Duodenal mucosa (tissue), 2 donors: ENCODE measurements around the gene OR10Z1.

ENCODE experiments used
- H3K27ac ChIP-seq: one replicate; pipeline ENCODE4 v1.7.0; 2013; ENCODE audit warnings: low read depth, low read length
- H3K27me3 ChIP-seq, 2 donors: one replicate each; pipeline ENCODE4 v1.7.0; 2013; ENCODE audit warnings: low read length in 2 of 2, control low read depth in 1 of 2; ENCODE audit not compliant: insufficient read depth in 2 of 2, control insufficient read depth in 1 of 2
- H3K36me3 ChIP-seq, 2 donors: one replicate each; pipeline ENCODE4 v1.7.0; 2013; ENCODE audit warnings: low read length in 2 of 2, control low read depth in 1 of 2; ENCODE audit not compliant: insufficient read depth in 2 of 2, control insufficient read depth in 1 of 2
- H3K4me1 ChIP-seq, 2 donors: one replicate each; pipeline ENCODE4 v1.7.0; 2013; ENCODE audit warnings: low read length in 2 of 2, control low read depth in 1 of 2; ENCODE audit not compliant: insufficient read depth in 2 of 2, control insufficient read depth in 1 of 2
- H3K4me3 ChIP-seq, 2 donors: one replicate each; pipeline ENCODE4 v1.7.0; 2013; ENCODE audit warnings: low read length in 2 of 2, low read depth in 1 of 2
- H3K9ac ChIP-seq, 2 donors: one replicate each; pipeline ENCODE4 v1.7.0; 2013; ENCODE audit warnings: low read length in 2 of 2, low read depth in 1 of 2
- H3K9me3 ChIP-seq, 2 donors: one replicate each; pipeline ENCODE4 v1.7.0; 2013; ENCODE audit warnings: low read length in 2 of 2, control low read depth in 1 of 2; ENCODE audit not compliant: control insufficient read depth in 1 of 2

Gene OR10Z1

DNA sequence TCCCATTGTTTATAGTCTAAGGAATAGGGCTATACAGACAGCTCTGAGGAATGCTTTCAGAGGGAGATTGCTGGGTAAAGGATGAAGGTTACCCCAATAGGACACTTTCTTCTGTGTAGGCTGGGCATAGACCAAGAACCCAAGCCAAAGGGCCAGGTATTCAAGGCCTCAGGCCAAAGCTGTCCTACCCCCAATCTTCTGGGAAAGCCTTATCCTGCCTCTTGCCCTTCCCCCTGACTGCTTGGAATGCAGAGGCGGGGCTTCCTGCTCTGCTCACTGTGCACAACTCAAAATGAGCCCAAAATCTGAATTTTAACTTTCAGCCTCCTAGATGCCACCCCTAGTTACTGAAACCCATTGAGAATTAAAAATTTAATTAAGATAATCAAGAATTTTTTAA lies 2.2 kb downstream of the OR10Z1 start:
- Histone ChIP-seq H3K4me1 (no peaks in the 10 kb centered on the region), H3K9ac (no peak overlapping the region), H3K27ac (no peak overlapping the region), H3K27me3 (no peaks in the 10 kb centered on the region), H3K4me3 (no peak overlapping the region), H3K36me3 (no peaks in the 10 kb centered on the region), H3K9me3 (no peaks in the 10 kb centered on the region)

DNA sequence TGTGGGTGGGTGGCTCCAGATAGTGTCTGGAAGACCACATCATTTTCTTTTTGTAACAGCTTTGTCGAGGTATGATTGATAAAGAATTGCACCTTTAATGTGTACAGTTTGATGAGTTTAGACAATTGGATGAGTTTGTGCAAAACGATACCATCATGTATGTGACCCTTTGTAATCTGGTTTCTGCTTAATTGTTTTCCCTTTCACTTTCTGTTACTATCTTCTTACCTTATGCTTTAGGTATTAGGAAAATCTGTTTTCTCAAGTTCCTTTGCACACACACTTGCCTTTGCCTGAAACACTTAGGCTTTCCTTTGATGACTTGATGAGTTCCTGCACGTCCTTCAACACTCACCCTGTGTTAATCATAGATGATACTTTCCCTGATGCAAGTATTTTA lies 6.8 kb downstream of the OR10Z1 start:
- Histone ChIP-seq H3K9ac (no peak overlapping the region), H3K27ac (no peak overlapping the region), H3K4me3 (no peak overlapping the region), H3K9me3 (no peaks in the 10 kb centered on the region), H3K27me3 (no peaks in the 10 kb centered on the region), H3K4me1 (no peaks in the 10 kb centered on the region), H3K36me3 (no peaks in the 10 kb centered on the region)

DNA sequence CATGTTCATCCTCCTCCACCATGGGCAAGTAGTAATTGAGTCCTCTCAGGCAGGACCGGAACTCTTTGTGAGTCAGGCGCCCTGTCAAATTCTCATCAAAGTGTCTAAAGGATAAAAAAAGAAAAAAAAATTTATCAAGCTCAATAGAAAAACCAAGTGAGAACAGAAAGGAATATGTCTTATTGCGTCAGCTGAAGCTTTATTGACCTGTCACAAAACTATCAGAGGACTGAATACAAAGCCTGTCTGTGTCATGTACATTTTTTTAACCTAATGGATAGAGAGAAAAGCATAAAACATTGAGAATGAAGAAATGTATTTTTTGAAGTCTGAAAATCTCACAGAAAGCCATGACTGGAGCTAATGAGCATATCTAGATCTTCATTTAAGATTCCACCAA lies 8.7 kb downstream of the OR10Z1 start:
- Histone ChIP-seq H3K9me3 (no peaks in the 10 kb centered on the region), H3K27ac (no peak overlapping the region), H3K4me3 (no peak overlapping the region), H3K27me3 (no peaks in the 10 kb centered on the region), H3K9ac (no peak overlapping the region), H3K36me3 (no peaks in the 10 kb centered on the region), H3K4me1 (no peaks in the 10 kb centered on the region)

DNA sequence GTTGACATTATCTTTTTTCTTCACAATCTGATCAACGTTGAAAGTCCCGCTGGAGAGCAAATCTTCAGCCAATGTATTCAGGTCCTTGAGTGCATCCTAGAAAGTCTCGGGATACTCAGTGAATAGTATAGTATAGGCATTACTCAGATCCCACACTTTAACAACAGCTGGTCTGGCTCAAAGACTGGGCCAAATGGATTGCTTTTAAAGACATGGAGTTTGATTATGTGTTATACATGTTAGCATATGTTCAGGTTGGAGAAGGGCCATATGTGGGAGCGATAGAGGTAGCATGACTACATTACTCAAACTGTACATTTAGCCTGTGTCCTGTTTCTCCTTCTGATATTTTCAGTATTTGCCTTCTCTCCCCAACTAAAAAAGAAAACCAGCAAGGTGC lies 33.1 kb downstream of the OR10Z1 start:
- no peaks in the 10 kb centered on the region for H3K4me1 ChIP-seq

DNA sequence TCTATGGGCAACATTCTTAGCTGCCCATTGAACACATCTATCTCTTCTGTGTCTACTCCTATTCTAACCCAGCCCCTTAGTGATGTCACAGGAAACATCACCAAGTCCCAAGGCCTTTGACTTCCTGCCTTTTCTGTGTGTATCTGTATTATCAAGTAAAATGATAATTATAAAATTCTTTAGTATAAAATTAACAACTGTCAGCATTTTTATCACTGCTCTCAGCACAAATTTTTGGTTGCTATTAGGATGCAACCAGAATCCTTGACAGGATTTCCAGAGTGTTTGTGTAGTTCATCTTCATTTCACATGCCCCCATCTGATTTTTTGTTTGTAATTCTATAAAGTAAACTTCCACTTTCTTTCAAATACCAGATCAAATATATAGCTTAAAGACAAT lies 33.8 kb downstream of the OR10Z1 start:
- Histone ChIP-seq H3K4me3 (no peak overlapping the region), H3K27me3 (no peaks in the 10 kb centered on the region), H3K9me3 (no peaks in the 10 kb centered on the region), H3K9ac (no peak overlapping the region), H3K27ac (no peak overlapping the region), H3K36me3 (no peaks in the 10 kb centered on the region), H3K4me1 (no peaks in the 10 kb centered on the region)

More for the DNA sequence above, 33.1 kb downstream of the OR10Z1 start:
- H3K27me3 ChIP-seq = no peaks in the 10 kb centered on the region
- H3K36me3 ChIP-seq = no peaks in the 10 kb centered on the region
- no peaks in the 10 kb centered on the region for H3K9me3 ChIP-seq
- H3K27ac ChIP-seq = no peak overlapping the region
- no peak overlapping the region for H3K4me3 ChIP-seq
- H3K9ac ChIP-seq = no peak overlapping the region

DNA sequence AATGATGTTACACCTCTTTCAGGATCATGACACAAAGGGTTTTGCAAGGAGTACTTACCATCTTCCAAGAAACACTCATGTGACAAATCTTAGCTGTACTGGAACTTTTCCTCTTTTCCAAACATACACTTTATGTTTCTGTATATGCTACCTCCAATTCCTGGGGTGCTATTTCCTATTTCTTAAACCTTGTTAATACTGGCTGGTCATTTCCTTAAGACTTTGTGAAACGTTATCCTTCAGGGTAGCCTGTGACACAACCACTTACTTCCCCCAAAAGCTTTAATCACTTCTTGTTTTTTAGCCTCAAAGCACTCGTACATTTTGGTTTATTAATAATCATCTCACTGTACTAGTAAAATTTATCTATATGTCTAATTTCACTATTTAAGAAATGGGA lies 39.4 kb downstream of the OR10Z1 start:
- Histone ChIP-seq H3K4me1 (no peaks in the 10 kb centered on the region), H3K27ac (no peak overlapping the region), H3K9me3 (no peaks in the 10 kb centered on the region), H3K27me3 (no peaks in the 10 kb centered on the region), H3K4me3 (no peak overlapping the region), H3K36me3 (no peaks in the 10 kb centered on the region), H3K9ac (no peak overlapping the region)

DNA sequence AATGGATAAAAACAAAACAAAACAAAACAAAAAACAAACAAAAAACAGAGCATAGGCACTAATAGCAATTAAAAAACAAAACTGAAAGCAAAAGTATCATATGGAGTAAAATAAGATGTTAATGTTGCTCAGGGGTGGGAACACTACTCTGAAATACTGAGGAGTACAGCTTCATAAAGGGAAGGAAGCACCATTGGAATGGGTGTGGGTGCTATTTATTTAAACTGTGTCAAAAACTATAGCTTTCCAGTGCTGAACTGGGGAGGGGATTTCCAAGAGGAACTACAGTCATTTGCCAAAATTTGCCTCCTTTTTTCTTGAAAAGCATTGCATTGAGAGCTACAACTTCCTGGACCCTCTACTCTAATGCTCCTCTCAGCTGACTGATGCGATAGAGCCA lies 41.4 kb downstream of the OR10Z1 start:
- H3K27ac ChIP-seq = no peak overlapping the region
- H3K27me3 ChIP-seq = no peaks in the 10 kb centered on the region
- no peak overlapping the region for H3K4me3 ChIP-seq
- H3K9ac ChIP-seq = no peak overlapping the region
- no peaks in the 10 kb centered on the region for H3K36me3 ChIP-seq
- no peaks in the 10 kb centered on the region for H3K9me3 ChIP-seq
- H3K4me1 ChIP-seq = no peaks in the 10 kb centered on the region

DNA sequence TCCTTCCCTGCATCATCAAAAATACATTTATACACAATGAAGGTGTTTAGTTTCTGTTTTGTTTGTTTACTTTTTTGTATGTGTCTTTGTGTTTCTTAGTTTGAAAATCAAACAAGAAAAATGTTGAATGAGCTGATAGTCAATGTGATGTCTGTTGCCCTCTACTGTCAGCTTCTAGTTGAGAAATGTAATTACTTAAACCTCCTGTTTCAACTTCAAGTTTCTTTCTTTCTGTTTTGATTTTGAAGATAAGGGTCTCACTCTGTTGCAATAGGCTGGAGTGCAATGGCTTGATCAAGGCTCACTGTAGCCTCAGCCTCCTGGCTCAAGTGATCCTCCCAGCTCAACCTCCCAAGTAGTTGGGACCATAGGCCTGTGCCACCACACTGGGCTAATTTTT lies 44.0 kb downstream of the OR10Z1 start:
- no peaks in the 10 kb centered on the region for H3K9me3 ChIP-seq
- H3K9ac ChIP-seq = no peak overlapping the region
- H3K4me1 ChIP-seq = no peaks in the 10 kb centered on the region
- no peak overlapping the region for H3K4me3 ChIP-seq
- H3K27ac ChIP-seq = no peak overlapping the region
- no peaks in the 10 kb centered on the region for H3K36me3 ChIP-seq
- no peaks in the 10 kb centered on the region for H3K27me3 ChIP-seq

DNA sequence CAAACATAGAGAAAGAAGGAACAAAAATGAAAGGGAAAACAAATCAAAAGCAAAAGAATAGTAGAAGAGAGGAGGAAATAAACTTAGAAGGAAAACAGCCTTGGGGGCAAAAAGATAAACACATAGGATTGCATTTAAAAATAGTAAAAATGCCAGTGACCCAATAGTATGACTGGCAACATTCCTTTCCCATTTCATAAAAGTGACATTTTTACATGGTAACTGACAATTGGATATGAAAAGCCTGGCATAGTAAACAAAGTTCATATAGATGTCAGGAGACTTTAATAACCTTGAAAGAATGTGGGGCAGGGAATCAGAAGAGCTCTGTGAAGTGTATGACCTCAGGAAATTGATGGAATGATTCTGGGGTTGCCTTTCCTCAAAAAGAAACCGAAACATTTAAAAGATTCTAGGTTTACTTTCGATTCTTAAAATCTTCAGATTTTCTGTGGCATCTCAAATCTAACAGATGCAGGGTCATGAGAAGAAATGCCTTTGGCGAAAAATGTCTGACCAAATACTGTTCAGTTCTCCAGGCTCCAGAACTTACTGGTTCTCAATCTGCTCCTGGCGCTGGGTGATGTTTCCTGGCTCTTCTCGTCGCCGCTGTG lies 47.8 kb downstream of the OR10Z1 start:
- Histone ChIP-seq H3K9ac (no peak overlapping the region), H3K36me3 (no peaks in the 10 kb centered on the region), H3K4me1 (no peaks in the 10 kb centered on the region), H3K27ac (no peak overlapping the region), H3K4me3 (no peak overlapping the region), H3K9me3 (no peaks in the 10 kb centered on the region), H3K27me3 (no peaks in the 10 kb centered on the region)

DNA sequence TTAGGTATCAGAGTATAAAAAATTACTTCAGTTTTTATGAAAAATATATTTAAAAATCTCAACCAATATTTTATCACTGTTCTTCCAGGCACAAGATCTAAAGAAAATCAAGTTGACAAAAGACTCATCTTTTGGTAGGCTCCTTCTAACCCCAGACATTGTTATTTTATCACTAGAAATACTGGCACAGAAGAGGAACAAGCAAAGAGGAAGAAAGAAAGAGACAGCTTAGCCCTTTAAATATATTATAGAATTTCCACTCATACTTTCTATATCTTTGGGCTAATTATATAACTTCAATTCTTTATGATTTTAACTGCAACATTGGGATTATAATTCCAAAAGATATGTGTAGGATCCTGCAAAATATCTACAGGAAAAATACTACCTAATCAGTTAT lies 49.0 kb downstream of the OR10Z1 start:
- no peaks in the 10 kb centered on the region for H3K4me1 ChIP-seq
- no peaks in the 10 kb centered on the region for H3K9me3 ChIP-seq
- H3K36me3 ChIP-seq = no peaks in the 10 kb centered on the region
- H3K4me3 ChIP-seq = no peak overlapping the region
- H3K27ac ChIP-seq = no peak overlapping the region
- no peak overlapping the region for H3K9ac ChIP-seq
- H3K27me3 ChIP-seq = no peaks in the 10 kb centered on the region

DNA sequence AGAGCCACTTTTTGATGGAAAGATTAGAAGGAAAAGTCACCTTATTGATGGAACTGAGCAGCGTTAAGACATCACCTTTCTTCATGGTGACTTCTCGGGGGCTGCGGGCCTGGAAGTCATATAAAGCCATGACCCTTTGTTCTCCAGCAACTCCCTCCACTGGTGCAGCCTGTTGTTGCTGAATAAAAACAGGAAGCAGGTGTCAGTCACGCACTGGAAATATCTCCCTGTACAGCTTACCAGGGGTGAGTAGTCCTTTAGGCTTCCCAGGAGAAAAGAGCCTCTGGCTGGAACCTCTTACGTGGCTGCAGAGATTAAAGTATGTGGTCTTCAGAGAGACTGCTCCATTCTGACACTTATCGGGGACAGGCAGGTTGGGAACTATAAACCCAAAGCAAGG lies 49.5 kb downstream of the OR10Z1 start:
- H3K9ac ChIP-seq = no peak overlapping the region
- no peak overlapping the region for H3K4me3 ChIP-seq
- no peaks in the 10 kb centered on the region for H3K36me3 ChIP-seq
- no peaks in the 10 kb centered on the region for H3K27me3 ChIP-seq
- H3K9me3 ChIP-seq = no peaks in the 10 kb centered on the region
- no peak overlapping the region for H3K27ac ChIP-seq
- no peaks in the 10 kb centered on the region for H3K4me1 ChIP-seq
